HL-60 (cell line): ENCODE data around the gene PRR23B.

Experiments
- CTCF ChIP-seq: IDR thresholded peaks from one replicate; pipeline ENCODE4 v1.5.1; 2011; ENCODE audit warnings: low read length, control low read depth, inconsistent platforms; ENCODE audit not compliant: insufficient read depth
- POLR2AphosphoS5 ChIP-seq: IDR thresholded peaks from 2 replicates; pipeline ENCODE4 v1.6.1; 2012; ENCODE audit warnings: low read depth

DNA sequence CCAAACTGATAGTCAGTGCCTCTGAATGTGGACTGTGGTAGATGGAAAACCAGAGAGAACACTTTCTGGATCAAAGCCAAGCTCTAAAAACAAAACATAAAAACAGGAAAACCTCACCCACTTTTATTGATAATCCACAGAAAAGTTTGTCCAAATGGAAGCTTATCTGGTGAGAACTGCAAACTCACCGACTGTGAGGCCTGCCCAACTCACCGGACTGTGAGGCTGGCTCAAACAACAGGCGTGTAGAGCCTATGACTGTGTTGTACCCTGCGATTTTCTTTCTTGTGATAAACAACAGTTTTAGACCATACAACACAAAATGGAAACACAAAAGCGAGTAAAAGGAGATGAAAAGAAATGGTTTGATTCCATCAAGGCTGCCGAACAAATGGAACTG, 16.8 kb upstream of the PRR23B start:
- TF ChIP-seq CTCF (no peak), POLR2AphosphoS5 (no peak)
